Skeletal muscle tissue (tissue), 4 donors: ENCODE measurements around the gene LZTS2. TPM values are rescaled to one million over a fixed set of nuclear protein-coding genes. Genes with fewer than 3 reads are reported as not detected.
A peak's percentile ranks its signal among the peaks of the same experiment; 100 is the strongest.

Experiments used
- H3K27ac ChIP-seq: one replicate; pipeline ENCODE4 v1.7.0; 2013; ENCODE audit warnings: mild to moderate bottlenecking, low read depth, low read length, inconsistent platforms
- H3K27me3 ChIP-seq, 3 donors: one replicate each; pipeline ENCODE4 v1.7.0; 2013; ENCODE audit warnings: low read length in 3 of 3; ENCODE audit not compliant: control insufficient read depth in 3 of 3, insufficient read depth in 3 of 3
- H3K36me3 ChIP-seq, 3 donors: one replicate each; pipeline ENCODE4 v1.7.0; 2013; ENCODE audit warnings: low read length in 3 of 3; ENCODE audit not compliant: control insufficient read depth in 3 of 3, insufficient read depth in 3 of 3
- H3K4me1 ChIP-seq, 3 donors: one replicate each; pipeline ENCODE4 v1.7.0; 2013; ENCODE audit warnings: low read length in 3 of 3, mild to moderate bottlenecking in 3 of 3; ENCODE audit not compliant: control insufficient read depth in 3 of 3, insufficient read depth in 3 of 3
- H3K4me3 ChIP-seq, 3 donors: one replicate each; pipeline ENCODE4 v1.7.0; 2013; ENCODE audit warnings: low read length in 3 of 3
- H3K9ac ChIP-seq, 3 donors: one replicate each; pipeline ENCODE4 v1.7.0; 2013; ENCODE audit warnings: low read length in 3 of 3, mild to moderate bottlenecking in 3 of 3, moderate library complexity in 2 of 3, low read depth in 1 of 3
- H3K9me3 ChIP-seq, 3 donors: one replicate each; pipeline ENCODE4 v1.7.0; 2013; ENCODE audit warnings: low read length in 3 of 3; ENCODE audit not compliant: control insufficient read depth in 3 of 3
- total RNA-seq: library from RNA; depleted of rRNA; stranded (reverse); fragments of >200 nt; gene quantifications from one replicate; pipeline ENCODE4 v1.2.3, GENCODE V29; 2014
- donor health status: Osteomylitis.

LZTS2 gene
- total RNA-seq, 1 donor from 2014 or later: 37.6 TPM

GRCh38 chr10:101047961-101048892, 48.6 kb downstream of the LZTS2 start:
- H3K27me3 ChIP-seq: peaks cover 41 to 43% (median 42%) of the 10 kb centered on the region in 3 donors

GRCh38 chr10:101050208-101051069, 50.8 kb downstream of the LZTS2 start:
- peak overlapping the region in 1 of 3 donors; percentile 72 for H3K9ac ChIP-seq
- H3K27me3 ChIP-seq: peaks cover 41 to 43% (median 42%) of the 10 kb centered on the region in 3 donors
- H3K4me1 ChIP-seq: peaks cover 4 to 18% (median 7%) of the 10 kb centered on the region in 3 donors
- H3K4me3 ChIP-seq: peak overlapping the region; percentile 15 to 60 (median 42)
- H3K9me3 ChIP-seq: no peaks in the 10 kb centered on the region
- H3K27ac ChIP-seq: no peak overlapping the region
- no peaks in the 10 kb centered on the region for H3K36me3 ChIP-seq

More at GRCh38 chr10:101047961-101048892, 48.6 kb downstream of the LZTS2 start:
- Histone ChIP-seq H3K4me3 (no peak overlapping the region), H3K27ac (no peak overlapping the region), H3K4me1 (peaks cover 7 to 21% (median 11%) of the 10 kb centered on the region in 3 donors), H3K9me3 (no peaks in the 10 kb centered on the region), H3K36me3 (no peaks in the 10 kb centered on the region), H3K9ac (no peak overlapping the region)

- Histone ChIP-seq H3K9me3 (no peaks in the 10 kb centered on the region), H3K4me3 (no peak overlapping the region), H3K4me1 (peaks cover 4 to 18% (median 7%) of the 10 kb centered on the region in 3 donors), H3K27ac (peak overlapping the region; percentile 15), H3K27me3 (peaks cover 32 to 34% (median 34%) of the 10 kb centered on the region in 3 donors), H3K9ac (peak overlapping the region in 2 of 3 donors; percentile 0 to 7), H3K36me3 (no peaks in the 10 kb centered on the region)
Measured at GRCh38 chr10:101052285-101052684, 52.7 kb downstream of the LZTS2 start.

- H3K9me3 ChIP-seq: no peaks in the 10 kb centered on the region
- H3K36me3 ChIP-seq: no peaks in the 10 kb centered on the region
- H3K4me1 ChIP-seq: peaks cover 4 to 18% (median 7%) of the 10 kb centered on the region in 3 donors
- no peak overlapping the region for H3K9ac ChIP-seq
- no peak overlapping the region for H3K4me3 ChIP-seq
- peaks cover 20 to 22% (median 22%) of the 10 kb centered on the region in 3 donors for H3K27me3 ChIP-seq
- no peak overlapping the region for H3K27ac ChIP-seq
Measured at GRCh38 chr10:101053516-101053915, 53.9 kb downstream of the LZTS2 start.

GRCh38 chr10:101054351-101054750, 54.7 kb downstream of the LZTS2 start:
- Histone ChIP-seq H3K9me3 (no peaks in the 10 kb centered on the region), H3K9ac (no peak overlapping the region), H3K4me3 (no peak overlapping the region), H3K4me1 (peaks cover 4 to 18% (median 8%) of the 10 kb centered on the region in 3 donors), H3K36me3 (no peaks in the 10 kb centered on the region), H3K27me3 (peaks cover 11 to 14% (median 14%) of the 10 kb centered on the region in 3 donors), H3K27ac (no peak overlapping the region)

- Histone ChIP-seq H3K36me3 (no peaks in the 10 kb centered on the region), H3K4me1 (peaks cover 4 to 18% (median 13%) of the 10 kb centered on the region in 3 donors), H3K9me3 (no peaks in the 10 kb centered on the region), H3K9ac (no peak overlapping the region), H3K27ac (no peak overlapping the region), H3K27me3 (peaks cover 6 to 11% (median 10%) of the 10 kb centered on the region in 3 donors), H3K4me3 (no peak overlapping the region)
Measured at GRCh38 chr10:101054876-101055275, 55.3 kb downstream of the LZTS2 start.

- H3K27me3 ChIP-seq: peaks cover 3 to 7% (median 6%) of the 10 kb centered on the region in 3 donors
- no peak overlapping the region for H3K9ac ChIP-seq
- H3K4me3 ChIP-seq: no peak overlapping the region
- no peaks in the 10 kb centered on the region for H3K36me3 ChIP-seq
- H3K9me3 ChIP-seq: no peaks in the 10 kb centered on the region
- no peak overlapping the region for H3K27ac ChIP-seq
- H3K4me1 ChIP-seq: peaks cover 8 to 20% (median 19%) of the 10 kb centered on the region in 3 donors
Measured at GRCh38 chr10:101055411-101055810, 55.8 kb downstream of the LZTS2 start.

- peaks cover 12 to 20% (median 17%) of the 10 kb centered on the region in 3 donors for H3K4me1 ChIP-seq
- H3K27ac ChIP-seq: no peak overlapping the region
- no peaks in the 10 kb centered on the region for H3K27me3 ChIP-seq
Measured at GRCh38 chr10:101056365-101057151, 57.0 kb downstream of the LZTS2 start.

More at GRCh38 chr10:101056365-101057151, 57.0 kb downstream of the LZTS2 start:
- H3K9ac ChIP-seq: no peak overlapping the region
- no peaks in the 10 kb centered on the region for H3K36me3 ChIP-seq
- no peak overlapping the region for H3K4me3 ChIP-seq
- H3K9me3 ChIP-seq: no peaks in the 10 kb centered on the region
